Hippocampal formation (tissue), 2 donors: ENCODE results near the gene MYO3B.
"Not testable (repeated sequence)": the region's sequence is repeated elsewhere in the genome, so short reads cannot be mapped to it uniquely, and the experiment has no call there.

Experiments used
- DNase-seq, 2 donors: peaks; one replicate each; lab custom pipeline; 2025; lab: John Stamatoyannopoulos, UW

Gene MYO3B

GRCh38 chr2:170635094-170635493, 457.1 kb downstream of the MYO3B start:
- DNase-seq = not testable (repeated sequence)

GRCh38 chr2:170639635-170640034, 461.7 kb downstream of the MYO3B start:
- DNase-seq = no peak

- no peak for DNase-seq
Observed at GRCh38 chr2:170641961-170642360, 464.0 kb downstream of the MYO3B start.

GRCh38 chr2:170643346-170643745, 465.4 kb downstream of the MYO3B start:
- no peak for DNase-seq

GRCh38 chr2:170647741-170648436, 469.9 kb downstream of the MYO3B start:
- no peak for DNase-seq

GRCh38 chr2:170651624-170652325, 473.8 kb downstream of the MYO3B start:
- DNase-seq = no peak

- DNase-seq = no peak
Observed at GRCh38 chr2:170652637-170653417, 474.9 kb downstream of the MYO3B start.

- no peak for DNase-seq
Observed at GRCh38 chr2:170656669-170657068, 478.7 kb downstream of the MYO3B start.

GRCh38 chr2:170660409-170660808, 482.5 kb downstream of the MYO3B start:
- no peak for DNase-seq

- no peak for DNase-seq
Observed at GRCh38 chr2:170665743-170666142, 487.8 kb downstream of the MYO3B start.

GRCh38 chr2:170669909-170670308, 492.0 kb downstream of the MYO3B start:
- no peak for DNase-seq

GRCh38 chr2:170670651-170671050, 492.7 kb downstream of the MYO3B start:
- DNase-seq = no peak

GRCh38 chr2:170671079-170671478, 493.1 kb downstream of the MYO3B start:
- no peak for DNase-seq

- DNase-seq = not testable (repeated sequence)
Observed at GRCh38 chr2:170674282-170674681, 496.3 kb downstream of the MYO3B start.

GRCh38 chr2:170675701-170676100, 497.8 kb downstream of the MYO3B start:
- DNase-seq = no peak

- DNase-seq = no peak
Observed at GRCh38 chr2:170679607-170680079, 501.7 kb downstream of the MYO3B start.

GRCh38 chr2:170680172-170680941, 502.4 kb downstream of the MYO3B start:
- no peak for DNase-seq

- no peak for DNase-seq
Observed at GRCh38 chr2:170681311-170681710, 503.4 kb downstream of the MYO3B start.

GRCh38 chr2:170685591-170685990, 507.6 kb downstream of the MYO3B start:
- DNase-seq = no peak

- DNase-seq = no peak
Observed at GRCh38 chr2:170689481-170689880, 511.5 kb downstream of the MYO3B start.

- no peak for DNase-seq
Observed at GRCh38 chr2:170690640-170691039, 512.7 kb downstream of the MYO3B start.

GRCh38 chr2:170694316-170694715, 516.4 kb downstream of the MYO3B start:
- no peak for DNase-seq
